ENCODE measurements around the gene TGFB1I1.

Gene TGFB1I1

DNA sequence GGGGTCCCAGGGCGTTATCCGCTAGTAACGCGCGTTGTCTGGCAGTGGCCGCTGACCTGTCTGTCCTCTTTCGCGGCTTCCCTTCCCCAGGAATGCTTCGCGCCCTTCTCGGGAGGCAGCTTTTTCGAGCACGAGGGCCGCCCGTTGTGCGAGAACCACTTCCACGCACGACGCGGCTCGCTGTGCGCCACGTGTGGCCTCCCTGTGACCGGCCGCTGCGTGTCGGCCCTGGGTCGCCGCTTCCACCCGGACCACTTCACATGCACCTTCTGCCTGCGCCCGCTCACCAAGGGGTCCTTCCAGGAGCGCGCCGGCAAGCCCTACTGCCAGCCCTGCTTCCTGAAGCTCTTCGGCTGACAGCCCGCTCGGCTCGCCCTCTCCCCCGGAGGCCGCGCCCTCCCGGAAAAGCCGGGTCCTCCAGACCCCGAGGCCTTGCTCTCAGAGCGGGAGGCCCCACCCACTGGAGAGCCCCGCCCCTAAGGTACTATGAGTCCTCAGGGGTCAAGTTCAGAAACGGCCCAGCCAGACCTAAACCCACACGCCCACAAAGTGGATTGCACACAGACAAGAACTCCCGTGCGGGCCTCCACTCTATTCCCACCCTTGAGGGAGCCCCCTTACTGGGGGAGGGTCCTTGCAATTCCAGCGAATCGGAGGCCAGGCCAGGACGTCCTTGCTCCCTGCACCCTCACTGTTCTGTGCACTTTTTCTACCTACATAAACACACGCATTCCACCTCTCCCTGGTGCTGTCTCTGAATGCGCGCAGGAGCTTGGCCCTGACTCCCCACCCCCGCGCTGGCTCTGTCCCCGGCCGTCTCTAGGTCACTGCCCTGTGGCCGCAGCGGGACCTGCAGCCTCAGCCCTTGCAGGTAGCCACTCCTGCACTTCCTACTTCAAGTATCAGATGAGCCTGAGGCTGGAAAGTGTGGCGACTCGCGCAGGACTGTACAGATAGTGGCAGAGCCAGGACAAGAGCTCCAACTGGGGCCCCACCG is 5.6 kb downstream of the TGFB1I1 start (continued):
- TF ChIP-seq TCF4 (CRISPR knock-in tag; IDR thresholded peaks at IDR 0.05; ENCODE audit: borderline replicate concordance): no peak

DNA sequence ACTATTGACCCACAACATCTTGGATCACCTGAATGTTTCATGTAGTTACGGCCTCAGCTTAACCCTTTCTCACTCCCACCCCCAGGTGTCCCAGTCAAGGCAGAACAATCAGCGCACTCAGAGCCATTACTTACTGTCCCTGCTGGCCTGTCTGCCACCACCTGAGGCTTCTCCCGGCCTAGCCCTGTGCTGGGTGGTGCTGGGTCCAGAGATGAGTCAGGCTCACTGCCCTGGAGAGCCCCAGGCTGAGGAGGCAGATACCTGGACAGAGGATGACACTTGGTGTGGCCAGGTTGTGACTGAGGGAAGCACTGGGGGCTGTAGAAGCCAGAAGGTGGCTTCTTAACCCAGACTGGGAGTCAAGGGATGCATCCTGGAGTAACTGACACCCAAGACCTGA is 7.0 kb downstream of the TGFB1I1 start:
- peak; percentile 2; the same call in 1 of the 3 replicates for ATAC-seq
- no peak for TF ChIP-seq GLIS3 (CRISPR knock-in tag; IDR thresholded peaks at IDR 0.05)
- no peak for TF ChIP-seq CSDC2 (CRISPR knock-in tag; IDR thresholded peaks at IDR 0.05)
- TF ChIP-seq OSR1 (CRISPR knock-in tag; IDR thresholded peaks at IDR 0.05): no peak
- TF ChIP-seq, protein P1, sequence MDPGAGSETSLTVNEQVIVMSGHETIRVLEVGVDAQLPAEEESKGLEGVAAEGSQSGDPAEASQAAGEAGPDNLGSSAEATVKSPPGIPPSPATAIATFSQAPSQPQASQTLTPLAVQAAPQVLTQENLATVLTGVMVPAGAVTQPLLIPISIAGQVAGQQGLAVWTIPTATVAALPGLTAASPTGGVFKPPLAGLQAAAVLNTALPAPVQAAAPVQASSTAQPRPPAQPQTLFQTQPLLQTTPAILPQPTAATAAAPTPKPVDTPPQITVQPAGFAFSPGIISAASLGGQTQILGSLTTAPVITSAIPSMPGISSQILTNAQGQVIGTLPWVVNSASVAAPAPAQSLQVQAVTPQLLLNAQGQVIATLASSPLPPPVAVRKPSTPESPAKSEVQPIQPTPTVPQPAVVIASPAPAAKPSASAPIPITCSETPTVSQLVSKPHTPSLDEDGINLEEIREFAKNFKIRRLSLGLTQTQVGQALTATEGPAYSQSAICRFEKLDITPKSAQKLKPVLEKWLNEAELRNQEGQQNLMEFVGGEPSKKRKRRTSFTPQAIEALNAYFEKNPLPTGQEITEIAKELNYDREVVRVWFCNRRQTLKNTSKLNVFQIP (CRISPR knock-in tag; IDR thresholded peaks at IDR 0.05; ENCODE audit: borderline replicate concordance, low read depth): no peak
- no peak for TF ChIP-seq ZNF70 (CRISPR knock-in tag; IDR thresholded peaks at IDR 0.05)
- no peak for TF ChIP-seq ZFP3 (CRISPR knock-in tag; IDR thresholded peaks at IDR 0.05)
- no peak for TF ChIP-seq TCF4 (CRISPR knock-in tag; IDR thresholded peaks at IDR 0.05; ENCODE audit: borderline replicate concordance)
- TF ChIP-seq TOX (CRISPR knock-in tag; IDR thresholded peaks at IDR 0.05; ENCODE audit: borderline replicate concordance): no peak
- TF ChIP-seq BACH2 (CRISPR knock-in tag; IDR thresholded peaks at IDR 0.05; ENCODE audit: borderline replicate concordance): no peak
- TF ChIP-seq, protein P2, sequence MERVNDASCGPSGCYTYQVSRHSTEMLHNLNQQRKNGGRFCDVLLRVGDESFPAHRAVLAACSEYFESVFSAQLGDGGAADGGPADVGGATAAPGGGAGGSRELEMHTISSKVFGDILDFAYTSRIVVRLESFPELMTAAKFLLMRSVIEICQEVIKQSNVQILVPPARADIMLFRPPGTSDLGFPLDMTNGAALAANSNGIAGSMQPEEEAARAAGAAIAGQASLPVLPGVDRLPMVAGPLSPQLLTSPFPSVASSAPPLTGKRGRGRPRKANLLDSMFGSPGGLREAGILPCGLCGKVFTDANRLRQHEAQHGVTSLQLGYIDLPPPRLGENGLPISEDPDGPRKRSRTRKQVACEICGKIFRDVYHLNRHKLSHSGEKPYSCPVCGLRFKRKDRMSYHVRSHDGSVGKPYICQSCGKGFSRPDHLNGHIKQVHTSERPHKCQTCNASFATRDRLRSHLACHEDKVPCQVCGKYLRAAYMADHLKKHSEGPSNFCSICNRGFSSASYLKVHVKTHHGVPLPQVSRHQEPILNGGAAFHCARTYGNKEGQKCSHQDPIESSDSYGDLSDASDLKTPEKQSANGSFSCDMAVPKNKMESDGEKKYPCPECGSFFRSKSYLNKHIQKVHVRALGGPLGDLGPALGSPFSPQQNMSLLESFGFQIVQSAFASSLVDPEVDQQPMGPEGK (CRISPR knock-in tag; IDR thresholded peaks at IDR 0.05; ENCODE audit: borderline replicate concordance): no peak
- TF ChIP-seq, protein P3, sequence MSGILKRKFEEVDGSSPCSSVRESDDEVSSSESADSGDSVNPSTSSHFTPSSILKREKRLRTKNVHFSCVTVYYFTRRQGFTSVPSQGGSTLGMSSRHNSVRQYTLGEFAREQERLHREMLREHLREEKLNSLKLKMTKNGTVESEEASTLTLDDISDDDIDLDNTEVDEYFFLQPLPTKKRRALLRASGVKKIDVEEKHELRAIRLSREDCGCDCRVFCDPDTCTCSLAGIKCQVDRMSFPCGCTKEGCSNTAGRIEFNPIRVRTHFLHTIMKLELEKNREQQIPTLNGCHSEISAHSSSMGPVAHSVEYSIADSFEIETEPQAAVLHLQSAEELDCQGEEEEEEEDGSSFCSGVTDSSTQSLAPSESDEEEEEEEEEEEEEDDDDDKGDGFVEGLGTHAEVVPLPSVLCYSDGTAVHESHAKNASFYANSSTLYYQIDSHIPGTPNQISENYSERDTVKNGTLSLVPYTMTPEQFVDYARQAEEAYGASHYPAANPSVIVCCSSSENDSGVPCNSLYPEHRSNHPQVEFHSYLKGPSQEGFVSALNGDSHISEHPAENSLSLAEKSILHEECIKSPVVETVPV (CRISPR knock-in tag; IDR thresholded peaks at IDR 0.05): no peak
- TF ChIP-seq, protein P4, sequence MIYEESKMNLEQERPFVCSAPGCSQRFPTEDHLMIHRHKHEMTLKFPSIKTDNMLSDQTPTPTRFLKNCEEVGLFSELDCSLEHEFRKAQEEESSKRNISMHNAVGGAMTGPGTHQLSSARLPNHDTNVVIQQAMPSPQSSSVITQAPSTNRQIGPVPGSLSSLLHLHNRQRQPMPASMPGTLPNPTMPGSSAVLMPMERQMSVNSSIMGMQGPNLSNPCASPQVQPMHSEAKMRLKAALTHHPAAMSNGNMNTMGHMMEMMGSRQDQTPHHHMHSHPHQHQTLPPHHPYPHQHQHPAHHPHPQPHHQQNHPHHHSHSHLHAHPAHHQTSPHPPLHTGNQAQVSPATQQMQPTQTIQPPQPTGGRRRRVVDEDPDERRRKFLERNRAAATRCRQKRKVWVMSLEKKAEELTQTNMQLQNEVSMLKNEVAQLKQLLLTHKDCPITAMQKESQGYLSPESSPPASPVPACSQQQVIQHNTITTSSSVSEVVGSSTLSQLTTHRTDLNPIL (CRISPR knock-in tag; IDR thresholded peaks at IDR 0.05; ENCODE audit: low read depth): no peak

DNA sequence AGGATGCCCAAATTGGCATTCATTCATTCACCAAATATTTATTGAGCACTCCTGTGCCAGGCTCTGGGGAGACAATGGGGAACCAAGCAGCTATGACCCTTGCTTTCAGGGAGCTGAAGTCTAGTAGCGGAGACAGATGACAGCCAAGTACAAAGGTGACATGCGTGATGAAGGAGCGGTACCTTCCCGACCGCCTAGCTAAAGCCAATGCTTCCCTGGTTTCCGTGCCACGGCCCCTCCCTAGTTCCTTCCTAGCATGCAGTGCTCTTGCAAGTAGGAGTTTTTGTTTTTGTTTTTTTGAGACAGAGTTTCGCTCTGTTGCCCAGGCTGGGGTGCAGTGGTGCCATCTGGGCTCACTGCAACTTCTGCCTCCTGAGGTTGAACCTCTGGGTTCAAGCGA is 7.8 kb downstream of the TGFB1I1 start:
- no peak; the same call in 2 of the 3 replicates for ATAC-seq
- TF ChIP-seq, protein P1 (CRISPR knock-in tag; IDR thresholded peaks at IDR 0.05; ENCODE audit: borderline replicate concordance, low read depth): no peak
- no peak for TF ChIP-seq TOX (CRISPR knock-in tag; IDR thresholded peaks at IDR 0.05; ENCODE audit: borderline replicate concordance)

DNA sequence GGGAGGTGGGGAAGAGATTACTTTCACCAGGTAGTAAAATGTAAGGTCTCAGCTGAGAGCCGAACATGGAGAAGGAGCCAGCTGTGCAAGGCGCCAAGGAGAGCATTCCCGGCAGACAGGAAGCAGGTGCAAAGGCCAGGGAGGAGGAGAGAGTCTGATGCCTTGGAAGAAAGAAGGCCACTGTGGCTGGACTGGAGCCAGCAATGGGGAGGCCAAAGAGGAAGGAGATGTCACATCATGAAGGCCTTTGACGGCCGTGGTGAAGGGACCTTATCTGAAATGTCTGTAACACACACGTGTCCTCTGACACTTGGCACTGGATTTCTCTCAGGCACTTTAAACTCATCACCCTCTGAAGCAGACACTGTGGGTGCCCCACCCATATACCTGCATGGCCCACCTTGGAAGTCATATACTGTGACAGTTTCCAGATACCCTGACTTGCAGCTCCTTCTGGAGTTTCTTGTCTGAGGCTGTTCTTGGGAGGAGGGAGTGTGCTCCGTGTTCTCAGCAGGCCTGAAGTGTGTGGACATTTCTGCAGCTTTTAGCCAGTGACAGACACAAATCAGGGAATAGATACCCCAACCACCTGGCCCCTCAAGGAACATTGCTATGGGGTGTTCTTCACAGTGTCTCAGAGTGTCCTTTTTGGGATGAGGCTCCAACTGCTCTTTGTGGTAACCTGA is 9.0 kb downstream of the TGFB1I1 start:
- TF ChIP-seq BACH2 (CRISPR knock-in tag; IDR thresholded peaks at IDR 0.05; ENCODE audit: borderline replicate concordance) (no peak), ZNF70 (CRISPR knock-in tag; IDR thresholded peaks at IDR 0.05) (no peak), TOX (CRISPR knock-in tag; IDR thresholded peaks at IDR 0.05; ENCODE audit: borderline replicate concordance) (no peak), ZC3H10 (CRISPR knock-in tag; IDR thresholded peaks at IDR 0.05) (no peak), ZFP30 (CRISPR knock-in tag; IDR thresholded peaks at IDR 0.05) (no peak), OSR1 (CRISPR knock-in tag; IDR thresholded peaks at IDR 0.05) (no peak), ZNF8 (CRISPR knock-in tag; IDR thresholded peaks at IDR 0.05) (no peak), ARNTL (CRISPR knock-in tag; IDR thresholded peaks at IDR 0.05; ENCODE audit: borderline replicate concordance, low read depth) (no peak), RARB (CRISPR knock-in tag; IDR thresholded peaks at IDR 0.05) (no peak), GLIS3 (CRISPR knock-in tag; IDR thresholded peaks at IDR 0.05) (no peak), ESRRG (CRISPR knock-in tag; IDR thresholded peaks at IDR 0.05) (no peak), CSDC2 (CRISPR knock-in tag; IDR thresholded peaks at IDR 0.05) (no peak), TCF4 (CRISPR knock-in tag; IDR thresholded peaks at IDR 0.05; ENCODE audit: borderline replicate concordance) (no peak)
- TF ChIP-seq, protein P5, sequence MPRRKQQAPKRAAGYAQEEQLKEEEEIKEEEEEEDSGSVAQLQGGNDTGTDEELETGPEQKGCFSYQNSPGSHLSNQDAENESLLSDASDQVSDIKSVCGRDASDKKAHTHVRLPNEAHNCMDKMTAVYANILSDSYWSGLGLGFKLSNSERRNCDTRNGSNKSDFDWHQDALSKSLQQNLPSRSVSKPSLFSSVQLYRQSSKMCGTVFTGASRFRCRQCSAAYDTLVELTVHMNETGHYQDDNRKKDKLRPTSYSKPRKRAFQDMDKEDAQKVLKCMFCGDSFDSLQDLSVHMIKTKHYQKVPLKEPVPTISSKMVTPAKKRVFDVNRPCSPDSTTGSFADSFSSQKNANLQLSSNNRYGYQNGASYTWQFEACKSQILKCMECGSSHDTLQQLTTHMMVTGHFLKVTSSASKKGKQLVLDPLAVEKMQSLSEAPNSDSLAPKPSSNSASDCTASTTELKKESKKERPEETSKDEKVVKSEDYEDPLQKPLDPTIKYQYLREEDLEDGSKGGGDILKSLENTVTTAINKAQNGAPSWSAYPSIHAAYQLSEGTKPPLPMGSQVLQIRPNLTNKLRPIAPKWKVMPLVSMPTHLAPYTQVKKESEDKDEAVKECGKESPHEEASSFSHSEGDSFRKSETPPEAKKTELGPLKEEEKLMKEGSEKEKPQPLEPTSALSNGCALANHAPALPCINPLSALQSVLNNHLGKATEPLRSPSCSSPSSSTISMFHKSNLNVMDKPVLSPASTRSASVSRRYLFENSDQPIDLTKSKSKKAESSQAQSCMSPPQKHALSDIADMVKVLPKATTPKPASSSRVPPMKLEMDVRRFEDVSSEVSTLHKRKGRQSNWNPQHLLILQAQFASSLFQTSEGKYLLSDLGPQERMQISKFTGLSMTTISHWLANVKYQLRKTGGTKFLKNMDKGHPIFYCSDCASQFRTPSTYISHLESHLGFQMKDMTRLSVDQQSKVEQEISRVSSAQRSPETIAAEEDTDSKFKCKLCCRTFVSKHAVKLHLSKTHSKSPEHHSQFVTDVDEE (CRISPR knock-in tag; IDR thresholded peaks at IDR 0.05): no peak
- TF ChIP-seq, protein P1 (CRISPR knock-in tag; IDR thresholded peaks at IDR 0.05; ENCODE audit: borderline replicate concordance, low read depth): no peak
- peak; percentile 7 for ATAC-seq
